ENCODE results near the gene TEPSIN. TPM values are rescaled to one million over a fixed set of nuclear protein-coding genes. Genes with fewer than 3 reads are reported as not detected.

The TEPSIN gene
- total and polyA plus RNA-seq, 2 of the 13 experiments (the other 11 are each of a cell fraction or from before 2014, with no cell fraction given), result 16.1 to 18.8 TPM

DNA sequence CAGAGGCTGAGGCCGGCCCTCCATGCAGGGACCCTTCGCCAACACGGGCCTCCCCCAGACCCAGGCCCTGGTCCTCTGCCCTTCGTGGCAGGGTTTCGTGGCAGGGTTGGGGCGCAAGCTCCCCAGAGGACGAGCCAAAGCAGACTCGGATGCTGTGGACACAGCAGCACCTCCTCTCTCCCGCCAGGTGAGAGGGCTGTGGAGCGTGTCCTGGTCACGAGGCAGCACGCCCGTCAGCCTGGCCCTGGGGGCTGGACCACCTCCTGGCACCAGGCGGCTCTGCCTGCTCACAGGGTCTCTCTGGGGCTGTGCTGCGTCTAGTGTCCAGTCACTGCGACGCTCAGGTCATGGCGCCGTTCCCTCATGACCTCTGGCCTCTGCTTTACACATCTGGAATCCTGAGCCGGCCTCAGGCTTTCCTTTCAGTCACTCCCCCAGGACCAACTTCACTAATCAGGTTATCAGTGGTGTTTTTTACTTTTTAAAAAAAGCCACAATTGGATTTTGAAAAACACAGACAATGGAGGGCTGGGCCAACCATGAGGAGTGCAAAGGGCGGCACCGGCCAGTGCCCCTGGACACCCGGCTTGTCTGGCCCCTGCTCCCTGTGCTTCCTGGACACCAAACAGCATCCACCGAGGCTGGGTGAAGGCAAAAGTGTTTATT lies 5.6 kb upstream of the TEPSIN start (continued):
- TF ChIP-seq, protein P1, sequence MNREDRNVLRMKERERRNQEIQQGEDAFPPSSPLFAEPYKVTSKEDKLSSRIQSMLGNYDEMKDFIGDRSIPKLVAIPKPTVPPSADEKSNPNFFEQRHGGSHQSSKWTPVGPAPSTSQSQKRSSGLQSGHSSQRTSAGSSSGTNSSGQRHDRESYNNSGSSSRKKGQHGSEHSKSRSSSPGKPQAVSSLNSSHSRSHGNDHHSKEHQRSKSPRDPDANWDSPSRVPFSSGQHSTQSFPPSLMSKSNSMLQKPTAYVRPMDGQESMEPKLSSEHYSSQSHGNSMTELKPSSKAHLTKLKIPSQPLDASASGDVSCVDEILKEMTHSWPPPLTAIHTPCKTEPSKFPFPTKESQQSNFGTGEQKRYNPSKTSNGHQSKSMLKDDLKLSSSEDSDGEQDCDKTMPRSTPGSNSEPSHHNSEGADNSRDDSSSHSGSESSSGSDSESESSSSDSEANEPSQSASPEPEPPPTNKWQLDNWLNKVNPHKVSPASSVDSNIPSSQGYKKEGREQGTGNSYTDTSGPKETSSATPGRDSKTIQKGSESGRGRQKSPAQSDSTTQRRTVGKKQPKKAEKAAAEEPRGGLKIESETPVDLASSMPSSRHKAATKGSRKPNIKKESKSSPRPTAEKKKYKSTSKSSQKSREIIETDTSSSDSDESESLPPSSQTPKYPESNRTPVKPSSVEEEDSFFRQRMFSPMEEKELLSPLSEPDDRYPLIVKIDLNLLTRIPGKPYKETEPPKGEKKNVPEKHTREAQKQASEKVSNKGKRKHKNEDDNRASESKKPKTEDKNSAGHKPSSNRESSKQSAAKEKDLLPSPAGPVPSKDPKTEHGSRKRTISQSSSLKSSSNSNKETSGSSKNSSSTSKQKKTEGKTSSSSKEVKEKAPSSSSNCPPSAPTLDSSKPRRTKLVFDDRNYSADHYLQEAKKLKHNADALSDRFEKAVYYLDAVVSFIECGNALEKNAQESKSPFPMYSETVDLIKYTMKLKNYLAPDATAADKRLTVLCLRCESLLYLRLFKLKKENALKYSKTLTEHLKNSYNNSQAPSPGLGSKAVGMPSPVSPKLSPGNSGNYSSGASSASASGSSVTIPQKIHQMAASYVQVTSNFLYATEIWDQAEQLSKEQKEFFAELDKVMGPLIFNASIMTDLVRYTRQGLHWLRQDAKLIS (CRISPR knock-in tag; IDR thresholded peaks at IDR 0.05), result no peak
- TF ChIP-seq ELF4 (CRISPR knock-in tag; IDR thresholded peaks at IDR 0.05; ENCODE audit: borderline replicate concordance) (no peak), ZNF816 (CRISPR knock-in tag; IDR thresholded peaks at IDR 0.05; ENCODE audit: borderline replicate concordance) (no peak), SMYD3 (CRISPR knock-in tag; IDR thresholded peaks at IDR 0.05) (peak; percentile 65; the same call in 1 of the 2 replicates), SCMH1 (CRISPR knock-in tag; IDR thresholded peaks at IDR 0.05; ENCODE audit: borderline replicate concordance) (no peak), EED (CRISPR knock-in tag; IDR thresholded peaks at IDR 0.05) (no peak), CAMTA2 (CRISPR knock-in tag; IDR thresholded peaks at IDR 0.05; ENCODE audit: borderline replicate concordance) (no peak), RXRB (CRISPR knock-in tag; IDR thresholded peaks at IDR 0.05; ENCODE audit: borderline replicate concordance) (no peak), ZNF556 (CRISPR knock-in tag; IDR thresholded peaks at IDR 0.05; ENCODE audit: borderline replicate concordance) (0 out of 2 replicates have a peak, but pooled peaks have one; percentile 50), ZNF263 (CRISPR knock-in tag; IDR thresholded peaks at IDR 0.05) (no peak)
- TF ChIP-seq, protein P2, sequence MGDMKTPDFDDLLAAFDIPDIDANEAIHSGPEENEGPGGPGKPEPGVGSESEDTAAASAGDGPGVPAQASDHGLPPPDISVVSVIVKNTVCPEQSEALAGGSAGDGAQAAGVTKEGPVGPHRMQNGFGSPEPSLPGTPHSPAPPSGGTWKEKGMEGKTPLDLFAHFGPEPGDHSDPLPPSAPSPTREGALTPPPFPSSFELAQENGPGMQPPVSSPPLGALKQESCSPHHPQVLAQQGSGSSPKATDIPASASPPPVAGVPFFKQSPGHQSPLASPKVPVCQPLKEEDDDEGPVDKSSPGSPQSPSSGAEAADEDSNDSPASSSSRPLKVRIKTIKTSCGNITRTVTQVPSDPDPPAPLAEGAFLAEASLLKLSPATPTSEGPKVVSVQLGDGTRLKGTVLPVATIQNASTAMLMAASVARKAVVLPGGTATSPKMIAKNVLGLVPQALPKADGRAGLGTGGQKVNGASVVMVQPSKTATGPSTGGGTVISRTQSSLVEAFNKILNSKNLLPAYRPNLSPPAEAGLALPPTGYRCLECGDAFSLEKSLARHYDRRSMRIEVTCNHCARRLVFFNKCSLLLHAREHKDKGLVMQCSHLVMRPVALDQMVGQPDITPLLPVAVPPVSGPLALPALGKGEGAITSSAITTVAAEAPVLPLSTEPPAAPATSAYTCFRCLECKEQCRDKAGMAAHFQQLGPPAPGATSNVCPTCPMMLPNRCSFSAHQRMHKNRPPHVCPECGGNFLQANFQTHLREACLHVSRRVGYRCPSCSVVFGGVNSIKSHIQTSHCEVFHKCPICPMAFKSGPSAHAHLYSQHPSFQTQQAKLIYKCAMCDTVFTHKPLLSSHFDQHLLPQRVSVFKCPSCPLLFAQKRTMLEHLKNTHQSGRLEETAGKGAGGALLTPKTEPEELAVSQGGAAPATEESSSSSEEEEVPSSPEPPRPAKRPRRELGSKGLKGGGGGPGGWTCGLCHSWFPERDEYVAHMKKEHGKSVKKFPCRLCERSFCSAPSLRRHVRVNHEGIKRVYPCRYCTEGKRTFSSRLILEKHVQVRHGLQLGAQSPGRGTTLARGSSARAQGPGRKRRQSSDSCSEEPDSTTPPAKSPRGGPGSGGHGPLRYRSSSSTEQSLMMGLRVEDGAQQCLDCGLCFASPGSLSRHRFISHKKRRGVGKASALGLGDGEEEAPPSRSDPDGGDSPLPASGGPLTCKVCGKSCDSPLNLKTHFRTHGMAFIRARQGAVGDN (CRISPR knock-in tag; IDR thresholded peaks at IDR 0.05), result no peak
- TF ChIP-seq, protein P3, sequence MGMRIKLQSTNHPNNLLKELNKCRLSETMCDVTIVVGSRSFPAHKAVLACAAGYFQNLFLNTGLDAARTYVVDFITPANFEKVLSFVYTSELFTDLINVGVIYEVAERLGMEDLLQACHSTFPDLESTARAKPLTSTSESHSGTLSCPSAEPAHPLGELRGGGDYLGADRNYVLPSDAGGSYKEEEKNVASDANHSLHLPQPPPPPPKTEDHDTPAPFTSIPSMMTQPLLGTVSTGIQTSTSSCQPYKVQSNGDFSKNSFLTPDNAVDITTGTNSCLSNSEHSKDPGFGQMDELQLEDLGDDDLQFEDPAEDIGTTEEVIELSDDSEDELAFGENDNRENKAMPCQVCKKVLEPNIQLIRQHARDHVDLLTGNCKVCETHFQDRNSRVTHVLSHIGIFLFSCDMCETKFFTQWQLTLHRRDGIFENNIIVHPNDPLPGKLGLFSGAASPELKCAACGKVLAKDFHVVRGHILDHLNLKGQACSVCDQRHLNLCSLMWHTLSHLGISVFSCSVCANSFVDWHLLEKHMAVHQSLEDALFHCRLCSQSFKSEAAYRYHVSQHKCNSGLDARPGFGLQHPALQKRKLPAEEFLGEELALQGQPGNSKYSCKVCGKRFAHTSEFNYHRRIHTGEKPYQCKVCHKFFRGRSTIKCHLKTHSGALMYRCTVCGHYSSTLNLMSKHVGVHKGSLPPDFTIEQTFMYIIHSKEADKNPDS (CRISPR knock-in tag; IDR thresholded peaks at IDR 0.05), result no peak
- TF ChIP-seq, protein P4, sequence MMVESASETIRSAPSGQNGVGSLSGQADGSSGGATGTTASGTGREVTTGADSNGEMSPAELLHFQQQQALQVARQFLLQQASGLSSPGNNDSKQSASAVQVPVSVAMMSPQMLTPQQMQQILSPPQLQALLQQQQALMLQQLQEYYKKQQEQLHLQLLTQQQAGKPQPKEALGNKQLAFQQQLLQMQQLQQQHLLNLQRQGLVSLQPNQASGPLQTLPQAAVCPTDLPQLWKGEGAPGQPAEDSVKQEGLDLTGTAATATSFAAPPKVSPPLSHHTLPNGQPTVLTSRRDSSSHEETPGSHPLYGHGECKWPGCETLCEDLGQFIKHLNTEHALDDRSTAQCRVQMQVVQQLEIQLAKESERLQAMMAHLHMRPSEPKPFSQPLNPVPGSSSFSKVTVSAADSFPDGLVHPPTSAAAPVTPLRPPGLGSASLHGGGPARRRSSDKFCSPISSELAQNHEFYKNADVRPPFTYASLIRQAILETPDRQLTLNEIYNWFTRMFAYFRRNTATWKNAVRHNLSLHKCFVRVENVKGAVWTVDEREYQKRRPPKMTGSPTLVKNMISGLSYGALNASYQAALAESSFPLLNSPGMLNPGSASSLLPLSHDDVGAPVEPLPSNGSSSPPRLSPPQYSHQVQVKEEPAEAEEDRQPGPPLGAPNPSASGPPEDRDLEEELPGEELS (CRISPR knock-in tag; IDR thresholded peaks at IDR 0.05), result peak; percentile 17; the same call in 1 of the 2 replicates
- TF ChIP-seq, protein P5, sequence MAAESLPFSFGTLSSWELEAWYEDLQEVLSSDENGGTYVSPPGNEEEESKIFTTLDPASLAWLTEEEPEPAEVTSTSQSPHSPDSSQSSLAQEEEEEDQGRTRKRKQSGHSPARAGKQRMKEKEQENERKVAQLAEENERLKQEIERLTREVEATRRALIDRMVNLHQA (CRISPR knock-in tag; IDR thresholded peaks at IDR 0.05), result no peak
